HAP-1 (cell line): Measurements from ENCODE around the gene GIGYF2.
"Not testable (repeated sequence)": the region's sequence is repeated elsewhere in the genome, so short reads cannot be mapped to it uniquely, and the experiment has no call there.

ENCODE experiments used
- DNase-seq, 2 experiments: peaks; one replicate each; pipeline ENCODE4 v3.0.0-alpha.2; 2016 to 2020; ENCODE audit warnings: low spot score in 2 of 2
- H3K27me3 ChIP-seq: fragments of 250-450 bp; sonication (Bioruptor Pico); 2 replicates; pipeline ENCODE4 v1.5.1; 2020; ENCODE audit warnings: low read depth, mild to moderate bottlenecking, moderate library complexity
- H3K36me3 ChIP-seq: fragments of 250-450 bp; sonication (Bioruptor Pico); replicated peaks from 2 replicates; pipeline ENCODE4 v1.5.1; 2020; ENCODE audit warnings: mild to moderate bottlenecking
- H3K4me1 ChIP-seq: fragments of 250-450 bp; sonication (Bioruptor Pico); 2 replicates; pipeline ENCODE4 v1.5.1; 2020; ENCODE audit warnings: mild to moderate bottlenecking
- H3K4me3 ChIP-seq: fragments of 250-450 bp; sonication (Bioruptor Pico); 2 replicates; pipeline ENCODE4 v1.5.1; 2020; ENCODE audit warnings: mild to moderate bottlenecking, moderate library complexity
- H3K9me3 ChIP-seq: fragments of 250-450 bp; sonication (Bioruptor Pico); 2 replicates; pipeline ENCODE4 v1.5.1; 2020; ENCODE audit warnings: mild to moderate bottlenecking, moderate library complexity
- in situ Hi-C: fragments of 300-500 bp; cut with MboI; formaldehyde crosslinking; loops from 3 replicates; pipeline ENCODE4 v1.14.3; 2020; ENCODE audit warnings: low sequenced_read_pairs, inconsistent platforms, mixed read lengths

Gene GIGYF2

DNA sequence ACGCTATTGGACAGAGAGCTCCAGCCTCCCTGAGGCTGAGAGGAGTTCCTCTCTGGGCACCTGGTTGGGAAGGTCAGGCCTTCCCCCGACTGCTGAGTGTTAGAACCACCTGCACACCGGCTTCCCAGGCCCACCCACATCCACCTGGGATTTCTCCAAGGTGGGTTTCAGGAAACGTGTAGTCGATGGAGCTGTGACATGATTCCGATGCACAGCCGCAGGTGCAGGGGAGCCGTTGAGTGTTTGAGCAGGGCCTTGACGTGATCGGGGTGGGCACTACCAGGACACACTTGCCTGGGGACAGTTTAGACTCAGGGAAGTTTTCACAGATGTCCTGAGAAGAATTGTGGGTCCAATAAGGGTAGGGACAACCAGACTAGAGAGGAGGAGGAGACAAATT lies 21.8 kb upstream of the GIGYF2 start:
- no peaks in the 10 kb centered on the region for H3K9me3 ChIP-seq
- DNase-seq, result no peak
- H3K27me3 ChIP-seq, result no peaks in the 10 kb centered on the region
- no peaks in the 10 kb centered on the region for H3K36me3 ChIP-seq
- in situ Hi-C loops, result no loop called here
- no peak overlapping the region for H3K4me3 ChIP-seq
- H3K4me1 ChIP-seq, result no peaks in the 10 kb centered on the region

DNA sequence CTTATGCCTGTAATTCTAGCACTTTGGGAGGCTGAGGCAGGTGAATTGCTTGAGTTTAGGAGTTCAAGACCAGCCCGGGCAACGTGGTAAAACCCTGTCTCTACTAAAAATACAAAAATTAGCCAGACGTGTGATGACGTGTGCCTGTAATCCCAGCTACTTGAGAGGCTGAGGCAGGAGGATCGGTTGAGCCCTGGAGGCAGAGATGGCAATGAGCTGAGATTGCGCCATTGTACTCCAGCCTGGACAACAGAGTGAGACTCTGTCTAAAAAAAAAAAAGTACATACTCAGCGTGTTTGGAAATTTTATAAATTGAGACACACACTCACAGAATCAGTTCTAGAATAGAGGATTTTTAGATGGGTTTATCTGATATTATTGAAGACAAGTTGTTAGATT lies 17.1 kb upstream of the GIGYF2 start:
- Histone ChIP-seq H3K36me3 (no peaks in the 10 kb centered on the region), H3K4me1 (no peaks in the 10 kb centered on the region), H3K4me3 (no peak overlapping the region), H3K27me3 (no peaks in the 10 kb centered on the region), H3K9me3 (no peaks in the 10 kb centered on the region)
- in situ Hi-C loops, result no loop called here
- DNase-seq, result no peak

- no peak for DNase-seq
- Histone ChIP-seq H3K36me3 (no peaks in the 10 kb centered on the region), H3K9me3 (no peaks in the 10 kb centered on the region), H3K4me1 (no peaks in the 10 kb centered on the region), H3K4me3 (no peak overlapping the region), H3K27me3 (no peaks in the 10 kb centered on the region)
- in situ Hi-C loops, result no loop called here
These were observed 15.6 kb upstream of the GIGYF2 start for GRCh38 chr2:232681527-232681926.

DNA sequence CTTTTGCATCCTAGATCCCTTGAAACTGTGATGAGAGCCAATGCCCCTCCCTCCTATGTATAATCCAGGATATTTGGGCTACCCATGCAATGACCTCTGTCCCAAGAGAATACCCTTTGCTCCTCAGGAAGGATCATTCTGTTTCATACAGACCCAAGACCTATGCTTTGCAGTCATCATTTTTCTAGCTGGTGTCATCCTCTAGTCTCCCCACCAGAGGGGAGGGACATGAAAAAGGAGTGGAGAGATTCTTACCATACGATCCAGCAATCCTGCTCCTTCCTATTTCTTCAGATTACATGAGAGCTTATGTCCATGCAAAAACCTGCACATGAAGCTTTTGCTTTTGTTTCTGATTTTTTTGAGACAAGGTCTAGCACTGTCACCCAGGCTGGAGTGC lies 13.8 kb upstream of the GIGYF2 start:
- no peak overlapping the region for H3K4me3 ChIP-seq
- in situ Hi-C loops, result no loop called here
- H3K36me3 ChIP-seq, result no peaks in the 10 kb centered on the region
- H3K4me1 ChIP-seq, result no peaks in the 10 kb centered on the region
- no peak for DNase-seq
- H3K27me3 ChIP-seq, result no peaks in the 10 kb centered on the region
- no peaks in the 10 kb centered on the region for H3K9me3 ChIP-seq

DNA sequence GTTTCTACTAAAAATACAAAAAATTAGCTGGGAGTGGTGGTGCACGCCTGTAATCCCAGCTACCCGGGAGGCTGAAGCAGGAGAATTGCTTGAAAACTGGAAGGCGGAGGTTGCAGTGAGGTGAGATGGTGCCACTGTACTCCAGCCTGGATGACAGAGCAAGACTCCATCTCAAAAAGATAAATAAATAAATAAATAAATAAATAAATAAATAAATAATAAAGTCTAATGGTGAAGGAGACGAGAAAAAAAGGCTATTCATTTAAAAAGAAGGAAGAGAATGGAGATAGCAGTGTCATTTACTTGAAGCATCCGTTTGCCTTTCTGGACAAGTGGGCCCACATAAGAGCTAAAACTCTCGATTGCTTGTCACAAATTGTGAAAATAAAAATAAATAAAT lies 11.7 kb upstream of the GIGYF2 start:
- in situ Hi-C loops, H3K4me1 ChIP-seq, H3K36me3 ChIP-seq, H3K27me3 ChIP-seq, DNase-seq, H3K9me3 ChIP-seq, H3K4me3 ChIP-seq: not testable (repeated sequence)

DNA sequence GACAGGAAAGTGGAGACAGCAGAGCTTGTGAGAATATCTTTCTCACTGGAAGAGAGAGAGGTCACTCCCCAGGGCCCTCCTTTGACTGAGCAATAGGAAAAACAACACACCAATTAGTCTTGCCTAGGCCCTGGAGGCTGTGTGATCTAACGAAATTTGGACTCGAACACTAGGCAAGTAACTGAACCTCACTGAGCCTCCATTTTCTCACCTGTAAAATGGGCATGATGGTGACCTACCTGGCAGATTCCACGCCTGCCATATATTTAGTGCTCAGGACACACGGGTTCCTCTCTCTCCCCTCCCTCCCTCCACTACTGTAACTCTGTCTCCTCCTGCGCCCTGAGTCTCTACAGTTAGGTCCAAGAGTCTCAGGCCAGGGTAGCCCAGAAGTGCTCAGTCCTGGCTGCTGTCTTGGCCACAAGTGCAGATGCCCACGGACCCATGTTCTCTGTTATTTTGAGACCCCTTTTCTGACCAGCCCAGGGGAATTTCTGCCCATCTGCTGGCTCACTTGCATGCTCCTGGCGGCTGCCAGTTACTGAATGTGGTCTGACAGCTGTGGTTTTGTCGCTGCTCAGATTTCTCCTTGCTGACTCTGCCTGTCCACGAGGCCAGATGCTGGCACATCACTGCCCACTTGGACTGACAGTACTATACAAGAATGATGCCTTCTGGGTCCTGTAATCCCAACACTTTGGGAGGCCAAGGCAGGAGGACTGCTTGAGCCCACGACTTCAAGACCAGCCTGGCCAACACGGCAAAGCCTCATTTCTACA lies 9.6 kb upstream of the GIGYF2 start:
- H3K27me3 ChIP-seq, result no peaks in the 10 kb centered on the region
- no peak overlapping the region for H3K4me3 ChIP-seq
- H3K4me1 ChIP-seq, result no peaks in the 10 kb centered on the region
- no peaks in the 10 kb centered on the region for H3K36me3 ChIP-seq
- H3K9me3 ChIP-seq, result no peaks in the 10 kb centered on the region
- in situ Hi-C loops, result no loop called here
- DNase-seq, result no peak

DNA sequence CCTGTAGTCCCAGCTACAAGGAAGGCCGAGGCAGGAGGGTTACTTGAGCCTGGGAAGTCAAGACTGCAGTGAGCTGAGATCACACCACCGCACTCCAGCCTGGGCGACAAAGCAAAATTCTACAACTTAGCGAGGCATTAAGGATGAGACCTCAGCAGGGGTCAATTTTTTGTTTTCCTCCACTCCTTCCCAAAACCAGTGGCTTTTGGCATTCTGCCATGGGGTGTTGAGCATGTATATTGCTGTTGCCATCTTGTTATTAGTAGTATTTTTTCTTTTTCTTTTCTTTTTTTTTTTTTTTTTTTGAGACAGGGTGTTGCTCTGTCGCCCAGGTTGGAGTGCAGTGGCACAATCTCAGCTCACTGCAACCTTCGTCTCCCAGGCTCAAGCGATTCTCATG lies 8.9 kb upstream of the GIGYF2 start:
- H3K27me3 ChIP-seq, result no peaks in the 10 kb centered on the region
- peak in 1 of 2 experiments; percentile 21 for DNase-seq
- in situ Hi-C loops, result no loop called here
- no peaks in the 10 kb centered on the region for H3K4me1 ChIP-seq
- no peaks in the 10 kb centered on the region for H3K36me3 ChIP-seq
- H3K4me3 ChIP-seq, result no peak overlapping the region
- H3K9me3 ChIP-seq, result no peaks in the 10 kb centered on the region

DNA sequence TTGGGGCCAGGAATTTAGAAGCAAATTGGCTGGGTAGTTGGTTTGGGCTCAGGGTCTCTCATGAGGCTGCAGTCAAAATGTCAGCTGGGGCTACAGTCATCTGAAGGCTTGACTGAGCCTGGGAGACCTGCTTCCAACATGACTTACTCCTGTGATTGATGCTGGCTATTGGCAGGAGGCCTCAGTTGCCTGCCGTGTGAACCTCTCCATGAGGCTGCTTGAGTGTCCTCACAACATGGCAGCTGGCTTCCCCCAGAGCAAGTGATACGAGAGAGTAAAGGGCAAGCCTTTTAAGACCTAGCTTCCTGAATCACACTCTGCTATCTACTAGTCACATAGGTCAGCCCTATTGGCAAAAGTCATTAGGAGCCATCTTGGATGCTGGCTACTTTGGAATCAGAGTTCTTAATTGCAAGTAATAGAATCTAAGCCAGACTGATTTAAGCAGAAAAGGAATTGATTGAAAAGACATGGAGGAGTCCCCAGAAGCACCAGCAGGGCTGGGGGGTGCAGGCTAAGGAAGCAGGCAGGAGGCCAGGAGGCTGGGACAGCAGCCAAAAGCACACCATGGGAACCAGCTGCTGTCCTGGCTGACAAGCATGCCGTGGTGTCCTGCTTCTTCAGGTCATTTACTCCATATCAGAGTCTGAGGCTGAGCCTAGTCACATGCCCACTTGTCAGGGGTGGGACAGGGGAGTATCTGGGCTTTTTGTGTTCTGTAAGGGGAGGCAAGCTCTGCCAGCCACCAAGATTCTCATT lies 7.8 kb upstream of the GIGYF2 start:
- DNase-seq, result no peak
- Histone ChIP-seq H3K36me3 (no peaks in the 10 kb centered on the region), H3K27me3 (no peaks in the 10 kb centered on the region), H3K4me3 (no peak overlapping the region), H3K9me3 (no peaks in the 10 kb centered on the region), H3K4me1 (no peaks in the 10 kb centered on the region)
- in situ Hi-C loops, result no loop called here

- DNase-seq, H3K9me3 ChIP-seq, H3K27me3 ChIP-seq, in situ Hi-C loops, H3K4me1 ChIP-seq, H3K4me3 ChIP-seq, H3K36me3 ChIP-seq: not testable (repeated sequence)
These were observed 6.0 kb upstream of the GIGYF2 start for GRCh38 chr2:232691117-232691516.

- peaks cover 4% of the 10 kb centered on the region; the same call in 1 of the 2 replicates for H3K36me3 ChIP-seq
- in situ Hi-C loops, result no loop called here
- no peak overlapping the region for H3K4me3 ChIP-seq
- H3K27me3 ChIP-seq, result no peaks in the 10 kb centered on the region
- no peak for DNase-seq
- H3K4me1 ChIP-seq, result peaks cover 6% of the 10 kb centered on the region
- no peaks in the 10 kb centered on the region for H3K9me3 ChIP-seq
These were observed 3.8 kb upstream of the GIGYF2 start for GRCh38 chr2:232693344-232693743.

DNA sequence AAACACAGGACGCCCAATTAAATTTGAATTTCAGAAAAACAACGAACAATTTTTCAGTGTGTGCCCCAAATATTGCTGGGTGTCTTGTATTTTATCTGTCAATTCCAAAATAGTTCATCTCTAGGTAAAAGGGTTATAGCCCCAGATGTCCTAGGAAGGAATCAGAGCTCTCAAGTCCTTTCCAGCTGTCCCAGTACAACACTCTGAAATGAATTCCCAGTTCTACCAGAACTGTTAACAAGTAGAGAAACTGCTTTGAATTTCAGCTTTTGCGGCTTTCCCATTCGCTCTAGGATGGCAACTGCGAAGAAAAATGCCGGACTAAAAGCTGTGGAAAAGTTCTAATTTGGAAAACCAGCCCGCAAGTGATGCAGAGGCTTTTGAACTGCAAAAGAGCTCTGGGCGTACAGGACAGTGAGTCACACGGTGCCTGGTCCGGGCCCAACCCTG lies 497 bp upstream of the GIGYF2 start:
- Histone ChIP-seq H3K27me3 (no peaks in the 10 kb centered on the region), H3K36me3 (peaks cover 10% of the 10 kb centered on the region), H3K4me1 (peaks cover 15% of the 10 kb centered on the region), H3K9me3 (no peaks in the 10 kb centered on the region), H3K4me3 (peak overlapping the region; percentile 91)
- in situ Hi-C loops, result no loop called here
- DNase-seq, result no peak

- in situ Hi-C loops, result no loop called here
These were observed 628 bp downstream of the GIGYF2 start for GRCh38 chr2:232697807-232698110.

GRCh38 chr2:232698556-232699091 lies 1.5 kb downstream of the GIGYF2 start:
- H3K9me3 ChIP-seq, result no peaks in the 10 kb centered on the region
- peak overlapping the region; percentile 91 for H3K4me3 ChIP-seq
- H3K4me1 ChIP-seq, result peaks cover 15% of the 10 kb centered on the region
- in situ Hi-C loops, result no loop called here
- no peak for DNase-seq
- H3K36me3 ChIP-seq, result peaks cover 23% of the 10 kb centered on the region
- H3K27me3 ChIP-seq, result no peaks in the 10 kb centered on the region

More at GRCh38 chr2:232697807-232698110, 628 bp downstream of the GIGYF2 start:
- H3K36me3 ChIP-seq, result peaks cover 19% of the 10 kb centered on the region
- H3K4me3 ChIP-seq, result peak overlapping the region; percentile 91
- no peaks in the 10 kb centered on the region for H3K27me3 ChIP-seq
- no peak for DNase-seq
- no peaks in the 10 kb centered on the region for H3K9me3 ChIP-seq
- peaks cover 15% of the 10 kb centered on the region for H3K4me1 ChIP-seq

GRCh38 chr2:232699110-232699509 lies 2.0 kb downstream of the GIGYF2 start:
- Histone ChIP-seq H3K9me3 (no peaks in the 10 kb centered on the region), H3K27me3 (no peaks in the 10 kb centered on the region), H3K4me3 (peak overlapping the region; percentile 91), H3K4me1 (peaks cover 15% of the 10 kb centered on the region), H3K36me3 (peaks cover 28% of the 10 kb centered on the region)
- DNase-seq, result peak; percentile 24 to 43
- in situ Hi-C loops, result no loop called here
